Smooth muscle cell of the brain vasculature (primary cell): Measurements from ENCODE around the gene MAPK8IP3.

Source experiments
- DNase-seq: peaks from one replicate; pipeline ENCODE4 v3.0.0-alpha.2; 2012; ENCODE audit warnings: low read depth, low spot score

The MAPK8IP3 gene

GRCh38 chr16:1740781-1741490, 34.9 kb downstream of the MAPK8IP3 start:
- no peak for DNase-seq

GRCh38 chr16:1741553-1742165, 35.7 kb downstream of the MAPK8IP3 start:
- no peak for DNase-seq

- DNase-seq = no peak
Measured at GRCh38 chr16:1743376-1744337, 37.7 kb downstream of the MAPK8IP3 start.

- DNase-seq = no peak
Measured at GRCh38 chr16:1744338-1744840, 38.4 kb downstream of the MAPK8IP3 start.

- no peak for DNase-seq
Measured at GRCh38 chr16:1745181-1745899, 39.3 kb downstream of the MAPK8IP3 start.

- peak; percentile 50 for DNase-seq
Measured at GRCh38 chr16:1745900-1746692, 40.1 kb downstream of the MAPK8IP3 start.

GRCh38 chr16:1746693-1747195, 40.7 kb downstream of the MAPK8IP3 start:
- no peak for DNase-seq

- DNase-seq = no peak
Measured at GRCh38 chr16:1747934-1748333, 41.9 kb downstream of the MAPK8IP3 start.

- no peak for DNase-seq
Measured at GRCh38 chr16:1749152-1750117, 43.4 kb downstream of the MAPK8IP3 start.

- no peak for DNase-seq
Measured at GRCh38 chr16:1751946-1752345, 46.0 kb downstream of the MAPK8IP3 start.

GRCh38 chr16:1752853-1753252, 46.9 kb downstream of the MAPK8IP3 start:
- DNase-seq = no peak

- no peak for DNase-seq
Measured at GRCh38 chr16:1754204-1754603, 48.2 kb downstream of the MAPK8IP3 start.

GRCh38 chr16:1757714-1758461, 51.9 kb downstream of the MAPK8IP3 start:
- DNase-seq = no peak

GRCh38 chr16:1758923-1759322, 52.9 kb downstream of the MAPK8IP3 start:
- no peak for DNase-seq

GRCh38 chr16:1759511-1759910, 53.5 kb downstream of the MAPK8IP3 start:
- no peak for DNase-seq

GRCh38 chr16:1760911-1761310, 54.9 kb downstream of the MAPK8IP3 start:
- DNase-seq = no peak

- no peak for DNase-seq
Measured at GRCh38 chr16:1761751-1762150, 55.8 kb downstream of the MAPK8IP3 start.

- no peak for DNase-seq
Measured at GRCh38 chr16:1762196-1762878, 56.3 kb downstream of the MAPK8IP3 start.
